SK-N-SH (cell line): ENCODE results near the gene WFDC6.
A peak's percentile ranks its signal among the peaks of the same experiment; 100 is the strongest.

Source experiments
- CHD2 ChIP-seq: fragments of 150-350 bp; IDR thresholded peaks from 2 replicates; pipeline ENCODE4 v1.6.1; 2018; ENCODE audit warnings: low read length; ENCODE audit not compliant: partially characterized antibody
- CTCF ChIP-seq: fragments of 200-600 bp; sonication (generic); IDR thresholded peaks from 2 replicates; pipeline ENCODE4 v1.6.1; 2017; ENCODE audit warnings: antibody characterized with exemption, mild to moderate bottlenecking, moderate library complexity
- ELF1 ChIP-seq: IDR thresholded peaks from 2 replicates; pipeline ENCODE4 v1.4.0; 2012
- EP300 ChIP-seq, 2 experiments: IDR thresholded peaks; 2 replicates each; pipeline versions ENCODE4 v1.4.0 to v1.6.1; 2012; ENCODE audit warnings: borderline replicate concordance in 1 of 2, low read depth in 1 of 2, low read length in 1 of 2
- EZH2phosphoT487 ChIP-seq: fragments of 200-600 bp; sonication (generic); IDR thresholded peaks from 2 replicates; pipeline ENCODE4 v1.6.1; 2017; ENCODE audit warnings: low read depth, mixed run types, mild to moderate bottlenecking, antibody characterized with exemption, moderate library complexity, borderline replicate concordance
- FOXM1 ChIP-seq: IDR thresholded peaks from 2 replicates; pipeline ENCODE4 v1.4.0; 2012; ENCODE audit warnings: low read depth, mild to moderate bottlenecking
- JUND ChIP-seq: IDR thresholded peaks from 2 replicates; pipeline ENCODE4 v1.4.0; 2012
- MAX ChIP-seq: IDR thresholded peaks from 2 replicates; pipeline ENCODE4 v1.4.0; 2012; ENCODE audit warnings: low read depth
- NFIC ChIP-seq: IDR thresholded peaks from 2 replicates; pipeline ENCODE4 v1.4.0; 2012; ENCODE audit warnings: borderline replicate concordance
- RAD21 ChIP-seq: IDR thresholded peaks from 2 replicates; pipeline ENCODE4 v1.6.1; 2012; ENCODE audit warnings: mild to moderate bottlenecking, low read length
- TAF1 ChIP-seq: IDR thresholded peaks from 2 replicates; pipeline ENCODE4 v1.6.1; 2012; ENCODE audit warnings: low read depth, mild to moderate bottlenecking, low read length, moderate library complexity, borderline replicate concordance

GRCh38 chr20:45507011-45507820 is 32.1 kb downstream of the WFDC6 start:
- TF ChIP-seq ELF1 (no peak), CTCF (no peak), CHD2 (no peak), RAD21 (no peak), EP300 (IDR thresholded peaks at IDR 0.05; ENCODE audit: borderline replicate concordance in 1 of 2, low read depth in 1 of 2, low read length in 1 of 2) (no peak; a peak in 1 of 4 replicates), TAF1 (no peak), MAX (0 out of 2 replicates have a peak, but pooled peaks have one; percentile 38), NFIC (peak; percentile 25; the same call in 1 of the 2 replicates), FOXM1 (no peak), EZH2phosphoT487 (no peak), JUND (peak; percentile 58)
